ENCODE data around the gene SUGP1.

The SUGP1 gene

GRCh38 chr19:19341026-19341425, 20.7 kb upstream of the SUGP1 start:
- no peak for DNase-seq (ENCODE audit: low read depth)

GRCh38 chr19:19338082-19338481, 17.8 kb upstream of the SUGP1 start:
- DNase-seq (ENCODE audit: low read depth): no peak

- DNase-seq (ENCODE audit: low read depth): no peak
These were observed 16.8 kb upstream of the SUGP1 start for GRCh38 chr19:19337120-19337519.

GRCh38 chr19:19336597-19336996, 16.3 kb upstream of the SUGP1 start:
- no peak for DNase-seq (ENCODE audit: low read depth)

- no peak for DNase-seq (ENCODE audit: low read depth)
These were observed 15.3 kb upstream of the SUGP1 start for GRCh38 chr19:19335408-19336158.

- no peak for DNase-seq (ENCODE audit: low read depth)
These were observed 14.7 kb upstream of the SUGP1 start for GRCh38 chr19:19334989-19335344.

- no peak for DNase-seq (ENCODE audit: low read depth)
These were observed 14.0 kb upstream of the SUGP1 start for GRCh38 chr19:19334063-19334988.

GRCh38 chr19:19329126-19329525, 8.8 kb upstream of the SUGP1 start:
- DNase-seq (ENCODE audit: low read depth): no peak

GRCh38 chr19:19327672-19328071, 7.4 kb upstream of the SUGP1 start:
- DNase-seq (ENCODE audit: low read depth): no peak

GRCh38 chr19:19324059-19324770, 3.9 kb upstream of the SUGP1 start:
- no peak for DNase-seq (ENCODE audit: low read depth)

GRCh38 chr19:19321141-19321577, 850 bp upstream of the SUGP1 start:
- DNase-seq (ENCODE audit: low read depth): no peak

- no peak for DNase-seq (ENCODE audit: low read depth)
These were observed 463 bp downstream of the SUGP1 start for GRCh38 chr19:19319732-19320360.

- DNase-seq (ENCODE audit: low read depth): no peak
These were observed 4.2 kb downstream of the SUGP1 start for GRCh38 chr19:19316082-19316481.

GRCh38 chr19:19315444-19315843, 4.9 kb downstream of the SUGP1 start:
- DNase-seq (ENCODE audit: low read depth): no peak

- no peak for DNase-seq (ENCODE audit: low read depth)
These were observed 11.9 kb downstream of the SUGP1 start for GRCh38 chr19:19308373-19308772.

GRCh38 chr19:19306191-19306590, 14.1 kb downstream of the SUGP1 start:
- DNase-seq (ENCODE audit: low read depth): no peak

GRCh38 chr19:19305696-19306095, 14.6 kb downstream of the SUGP1 start:
- DNase-seq (ENCODE audit: low read depth): no peak

- no peak for DNase-seq (ENCODE audit: low read depth)
These were observed 15.2 kb downstream of the SUGP1 start for GRCh38 chr19:19305066-19305465.

- no peak for DNase-seq (ENCODE audit: low read depth)
These were observed 15.9 kb downstream of the SUGP1 start for GRCh38 chr19:19304186-19304965.

GRCh38 chr19:19303411-19303810, 16.9 kb downstream of the SUGP1 start:
- DNase-seq (ENCODE audit: low read depth): no peak

GRCh38 chr19:19300613-19301012, 19.7 kb downstream of the SUGP1 start:
- no peak for DNase-seq (ENCODE audit: low read depth)
